ENCODE results near the gene C14orf180. TPM values are rescaled to one million over a fixed set of nuclear protein-coding genes. Genes with fewer than 3 reads are reported as not detected.

C14orf180 gene
- total RNA-seq, 4 donors from 2014 or later: 6.0 to 333 (median 18.2) TPM

DNA sequence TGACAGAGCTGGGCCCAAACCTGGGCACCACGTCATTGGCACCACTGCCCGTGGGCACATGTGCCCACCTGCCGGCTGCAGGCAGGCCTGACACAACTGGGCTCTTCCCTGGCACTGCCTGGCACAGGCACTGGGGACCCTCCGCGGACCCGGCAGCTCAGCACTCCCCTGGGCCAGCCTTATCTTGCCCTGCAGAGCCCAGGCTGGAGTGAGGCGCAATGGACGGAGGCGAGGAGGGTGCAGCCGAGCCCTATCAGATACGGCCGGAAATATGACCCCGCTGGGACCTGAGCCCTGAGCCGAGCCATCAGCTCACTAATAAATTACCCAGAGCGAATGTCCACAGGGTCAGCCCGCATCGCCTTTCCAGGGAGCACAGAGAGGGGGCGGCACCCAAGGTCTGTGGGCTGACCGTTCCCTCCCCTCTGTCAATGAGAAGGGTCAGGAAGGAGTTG lies 1.7 kb upstream of the C14orf180 start:
- TF ChIP-seq, protein P1, sequence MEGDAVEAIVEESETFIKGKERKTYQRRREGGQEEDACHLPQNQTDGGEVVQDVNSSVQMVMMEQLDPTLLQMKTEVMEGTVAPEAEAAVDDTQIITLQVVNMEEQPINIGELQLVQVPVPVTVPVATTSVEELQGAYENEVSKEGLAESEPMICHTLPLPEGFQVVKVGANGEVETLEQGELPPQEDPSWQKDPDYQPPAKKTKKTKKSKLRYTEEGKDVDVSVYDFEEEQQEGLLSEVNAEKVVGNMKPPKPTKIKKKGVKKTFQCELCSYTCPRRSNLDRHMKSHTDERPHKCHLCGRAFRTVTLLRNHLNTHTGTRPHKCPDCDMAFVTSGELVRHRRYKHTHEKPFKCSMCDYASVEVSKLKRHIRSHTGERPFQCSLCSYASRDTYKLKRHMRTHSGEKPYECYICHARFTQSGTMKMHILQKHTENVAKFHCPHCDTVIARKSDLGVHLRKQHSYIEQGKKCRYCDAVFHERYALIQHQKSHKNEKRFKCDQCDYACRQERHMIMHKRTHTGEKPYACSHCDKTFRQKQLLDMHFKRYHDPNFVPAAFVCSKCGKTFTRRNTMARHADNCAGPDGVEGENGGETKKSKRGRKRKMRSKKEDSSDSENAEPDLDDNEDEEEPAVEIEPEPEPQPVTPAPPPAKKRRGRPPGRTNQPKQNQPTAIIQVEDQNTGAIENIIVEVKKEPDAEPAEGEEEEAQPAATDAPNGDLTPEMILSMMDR (IDR thresholded peaks at IDR 0.05; ENCODE audit: low read depth): no peak

DNA sequence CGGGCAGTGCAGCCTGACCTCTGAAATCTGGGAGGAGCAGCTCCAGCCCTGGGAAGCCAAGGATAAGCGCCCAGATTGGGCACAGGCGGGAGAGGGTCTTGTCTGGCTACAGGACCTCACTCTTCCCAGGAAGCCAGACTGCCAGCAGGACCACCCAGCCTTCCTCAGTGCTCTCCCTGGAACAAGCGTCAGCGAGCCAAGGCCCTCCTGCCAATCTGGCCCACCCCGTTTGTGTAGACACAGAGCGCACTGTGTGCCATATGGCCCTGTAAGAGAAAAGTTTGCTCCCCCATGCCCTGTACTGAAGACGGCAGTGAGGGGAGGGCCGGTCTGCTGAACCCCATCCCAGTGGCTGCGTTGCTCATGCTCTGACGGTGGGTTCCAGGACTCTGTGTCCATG lies 1.2 kb upstream of the C14orf180 start:
- TF ChIP-seq, protein P1 (IDR thresholded peaks at IDR 0.05; ENCODE audit: low read depth): no peak

- TF ChIP-seq, protein P1 (IDR thresholded peaks at IDR 0.05; ENCODE audit: low read depth): no peak
These were observed 1.4 kb downstream of the C14orf180 start for GRCh38 chr14:104580961-104581360.

DNA sequence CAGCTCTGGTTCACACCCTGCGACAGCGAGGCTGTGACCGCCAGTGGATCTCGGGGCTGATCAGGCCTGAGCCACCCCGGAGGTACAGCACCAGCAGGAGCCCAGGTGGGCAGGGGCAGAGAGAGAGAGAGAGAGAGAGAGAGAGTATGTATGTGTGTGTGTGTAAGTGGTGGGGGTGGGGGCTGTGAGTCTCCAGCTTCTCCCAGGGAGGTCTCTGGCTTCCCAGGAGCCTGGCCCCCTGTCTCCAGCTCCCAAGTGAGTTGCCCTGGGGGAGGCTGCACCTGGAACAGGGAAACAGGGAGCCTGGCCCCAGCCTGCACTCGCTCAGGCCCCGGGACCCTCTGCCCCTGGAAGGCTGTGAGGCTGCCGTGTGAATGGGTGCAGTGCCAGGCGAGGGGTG lies 2.0 kb downstream of the C14orf180 start:
- TF ChIP-seq, protein P1 (IDR thresholded peaks at IDR 0.05; ENCODE audit: low read depth): no peak

- TF ChIP-seq, protein P1 (IDR thresholded peaks at IDR 0.05; ENCODE audit: low read depth): no peak
These were observed 2.4 kb downstream of the C14orf180 start for GRCh38 chr14:104582005-104582404.

DNA sequence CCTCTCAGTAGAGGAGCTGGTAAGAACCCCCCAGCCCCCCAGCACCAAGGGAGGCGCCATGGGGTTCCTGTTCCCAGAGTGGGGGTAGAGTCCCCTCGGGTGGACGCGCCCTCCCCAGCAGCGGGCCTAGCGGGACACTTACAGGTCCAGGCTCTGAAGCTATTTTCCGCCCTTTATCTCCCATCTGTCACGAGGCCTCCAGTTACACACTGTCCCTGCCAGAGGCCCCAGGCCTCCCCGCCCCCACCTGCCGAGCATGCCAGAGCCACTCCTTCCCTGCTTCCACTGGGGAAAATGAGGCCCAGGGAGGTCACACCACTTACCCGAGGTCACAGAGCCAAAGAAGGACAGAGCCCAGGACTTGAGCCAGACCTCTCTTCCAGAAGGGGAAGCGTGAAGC lies 3.1 kb downstream of the C14orf180 start:
- TF ChIP-seq, protein P1 (IDR thresholded peaks at IDR 0.05; ENCODE audit: low read depth): no peak

DNA sequence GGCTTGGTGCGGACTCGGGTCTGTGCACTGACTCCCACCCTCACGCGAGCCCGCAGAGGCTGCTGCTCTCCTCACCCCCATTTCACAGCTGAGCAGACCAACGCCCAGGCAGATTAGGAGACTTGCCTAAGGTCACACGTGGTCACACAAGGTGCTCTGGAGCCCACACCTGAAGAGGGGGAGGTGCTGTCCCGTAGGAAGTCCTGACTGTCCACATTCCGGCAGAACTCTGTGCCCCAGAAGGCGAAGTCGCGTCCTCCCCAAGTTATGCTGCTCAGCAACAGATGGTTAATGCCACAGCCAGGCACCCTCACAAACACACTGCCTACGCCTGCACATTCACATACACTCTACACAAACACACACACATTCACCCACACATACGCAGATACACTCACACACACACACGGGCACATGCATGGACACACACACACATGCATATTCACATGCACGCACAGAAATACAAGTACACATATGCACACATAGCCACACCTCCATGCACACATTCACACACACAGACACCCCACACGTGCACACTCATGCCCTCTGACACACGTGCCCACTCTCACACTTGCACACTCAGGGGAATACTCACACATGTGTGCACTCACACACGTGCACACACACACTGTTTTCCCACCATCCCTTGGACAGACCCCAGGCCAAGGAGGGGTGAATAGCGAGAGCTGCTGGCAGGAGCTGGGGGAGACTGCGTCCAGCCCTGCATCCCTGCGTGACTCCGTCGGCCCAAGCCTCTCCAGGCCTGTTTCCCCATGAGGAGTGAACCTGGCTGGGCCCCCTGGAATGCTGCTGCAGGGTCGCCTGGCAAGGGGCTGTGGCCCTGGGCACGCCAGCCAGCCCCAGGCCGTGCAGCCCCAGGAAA lies 4.1 kb downstream of the C14orf180 start:
- TF ChIP-seq, protein P1 (IDR thresholded peaks at IDR 0.05; ENCODE audit: low read depth): no peak
